Mammary epithelial cell (primary cell): ENCODE measurements around the gene IFNAR2.
A peak's percentile ranks its signal among the peaks of the same experiment; 100 is the strongest.

ENCODE experiments used
- EZH2 ChIP-seq: IDR thresholded peaks from 2 replicates; pipeline ENCODE4 v1.6.1; 2012; ENCODE audit warnings: low read length, inconsistent platforms, borderline replicate concordance
- TF ChIP-seq, protein P1 (sequence below), 2 donors: IDR thresholded peaks in 1 of 2; conservative IDR thresholded peaks in 1 of 2; 2 replicates each; pipeline ENCODE4 v1.5.1; 2011 to 2012; ENCODE audit warnings: inconsistent platforms in 2 of 2, low read length in 2 of 2, mild to moderate bottlenecking in 2 of 2, control low read depth in 1 of 2, low read depth in 1 of 2; ENCODE audit not compliant: insufficient read depth in 1 of 2; ENCODE audit errors: extremely low read depth in 1 of 2

- TF ChIP-seq, protein P1, sequence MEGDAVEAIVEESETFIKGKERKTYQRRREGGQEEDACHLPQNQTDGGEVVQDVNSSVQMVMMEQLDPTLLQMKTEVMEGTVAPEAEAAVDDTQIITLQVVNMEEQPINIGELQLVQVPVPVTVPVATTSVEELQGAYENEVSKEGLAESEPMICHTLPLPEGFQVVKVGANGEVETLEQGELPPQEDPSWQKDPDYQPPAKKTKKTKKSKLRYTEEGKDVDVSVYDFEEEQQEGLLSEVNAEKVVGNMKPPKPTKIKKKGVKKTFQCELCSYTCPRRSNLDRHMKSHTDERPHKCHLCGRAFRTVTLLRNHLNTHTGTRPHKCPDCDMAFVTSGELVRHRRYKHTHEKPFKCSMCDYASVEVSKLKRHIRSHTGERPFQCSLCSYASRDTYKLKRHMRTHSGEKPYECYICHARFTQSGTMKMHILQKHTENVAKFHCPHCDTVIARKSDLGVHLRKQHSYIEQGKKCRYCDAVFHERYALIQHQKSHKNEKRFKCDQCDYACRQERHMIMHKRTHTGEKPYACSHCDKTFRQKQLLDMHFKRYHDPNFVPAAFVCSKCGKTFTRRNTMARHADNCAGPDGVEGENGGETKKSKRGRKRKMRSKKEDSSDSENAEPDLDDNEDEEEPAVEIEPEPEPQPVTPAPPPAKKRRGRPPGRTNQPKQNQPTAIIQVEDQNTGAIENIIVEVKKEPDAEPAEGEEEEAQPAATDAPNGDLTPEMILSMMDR (conservative IDR thresholded peaks at IDR 0.05 in 1 of 2, IDR thresholded peaks at IDR 0.05 in 1 of 2; ENCODE audit: extremely low read depth in 1 of 2, insufficient read depth in 1 of 2, low read depth in 1 of 2, low read length in 2 of 2): peak; percentile 67 to 79
- TF ChIP-seq EZH2: no peak
Observed at GRCh38 chr21:33199516-33200217, 30.1 kb upstream of the IFNAR2 start.
